Measurements from ENCODE around the gene C15orf40. TPM values are rescaled to one million over a fixed set of nuclear protein-coding genes. Genes with fewer than 3 reads are reported as not detected.

The C15orf40 gene
- total RNA-seq, 1 experiment from 2014 or later = 27.5 TPM

GRCh38 chr15:83044156-83044555, 32.7 kb upstream of the C15orf40 start:
- ATAC-seq (no peak), DNase-seq (ENCODE audit: low spot score) (no peak)
- CTCF ChIA-PET = no interaction called here
- POLR2A ChIA-PET = no interaction called here
- Mint-ChIP-seq H3K27me3 (ENCODE audit: low read depth) (no peaks in the 10 kb centered on the region), H3K9me3 (no peaks in the 10 kb centered on the region), H3K36me3 (peaks cover 61% of the 10 kb centered on the region), H3K4me1 (no peaks in the 10 kb centered on the region), H3K4me3 (no peak overlapping the region), H3K27ac (no peak overlapping the region)
- TF ChIP-seq SMAD4 (CRISPR knock-in tag; IDR thresholded peaks at IDR 0.05) = no peak
- TF ChIP-seq FOXK1 (CRISPR knock-in tag; IDR thresholded peaks at IDR 0.05) = no peak

GRCh38 chr15:83039206-83039605, 27.8 kb upstream of the C15orf40 start:
- no peaks in the 10 kb centered on the region for H3K27me3 Mint-ChIP-seq (ENCODE audit: low read depth)
- H3K27ac Mint-ChIP-seq = no peak overlapping the region
- DNase-seq (ENCODE audit: low spot score) (no peak), ATAC-seq (no peak)
- H3K36me3 Mint-ChIP-seq = peaks cover 45% of the 10 kb centered on the region
- TF ChIP-seq NFYB (CRISPR knock-in tag; conservative IDR thresholded peaks at IDR 0.05; ENCODE audit: low read depth) = no peak
- TF ChIP-seq ZNF263 (CRISPR knock-in tag; IDR thresholded peaks at IDR 0.05; ENCODE audit: low read depth) = no peak
- no peak for TF ChIP-seq ATF2 (CRISPR knock-in tag; IDR thresholded peaks at IDR 0.05; ENCODE audit: borderline replicate concordance, low read depth)
- TF ChIP-seq TCF7 (CRISPR knock-in tag; IDR thresholded peaks at IDR 0.05; ENCODE audit: low read depth) = no peak
- no peak for TF ChIP-seq TP53 (CRISPR knock-in tag; IDR thresholded peaks at IDR 0.05)
- no peaks in the 10 kb centered on the region for H3K9me3 Mint-ChIP-seq
- ChIA-PET POLR2A (interaction anchor here (0.6 kb wide), 1 partner anchor 169 kb away, joined by 3 read pairs; no protein-coding TSS in a partner anchor), CTCF (no interaction called here)
- H3K4me3 Mint-ChIP-seq = no peak overlapping the region
- no peaks in the 10 kb centered on the region for H3K4me1 Mint-ChIP-seq

- peak overlapping the region; percentile 57; the same call in 1 of the 2 replicates for H3K27ac Mint-ChIP-seq
- ATAC-seq = no peak
- POLR2A ChIA-PET = no interaction called here
- DNase-seq (ENCODE audit: low spot score) = no peak
- peaks cover 50% of the 10 kb centered on the region for H3K36me3 Mint-ChIP-seq
- no peak overlapping the region for H3K4me3 Mint-ChIP-seq
- H3K9me3 Mint-ChIP-seq = peaks cover 9% of the 10 kb centered on the region
- H3K27me3 Mint-ChIP-seq (ENCODE audit: low read depth) = no peaks in the 10 kb centered on the region
- CTCF ChIA-PET = no interaction called here
- no peaks in the 10 kb centered on the region for H3K4me1 Mint-ChIP-seq
- TF ChIP-seq ZNF138 (CRISPR knock-in tag; conservative IDR thresholded peaks at IDR 0.05) = no peak
- TF ChIP-seq, protein P1, sequence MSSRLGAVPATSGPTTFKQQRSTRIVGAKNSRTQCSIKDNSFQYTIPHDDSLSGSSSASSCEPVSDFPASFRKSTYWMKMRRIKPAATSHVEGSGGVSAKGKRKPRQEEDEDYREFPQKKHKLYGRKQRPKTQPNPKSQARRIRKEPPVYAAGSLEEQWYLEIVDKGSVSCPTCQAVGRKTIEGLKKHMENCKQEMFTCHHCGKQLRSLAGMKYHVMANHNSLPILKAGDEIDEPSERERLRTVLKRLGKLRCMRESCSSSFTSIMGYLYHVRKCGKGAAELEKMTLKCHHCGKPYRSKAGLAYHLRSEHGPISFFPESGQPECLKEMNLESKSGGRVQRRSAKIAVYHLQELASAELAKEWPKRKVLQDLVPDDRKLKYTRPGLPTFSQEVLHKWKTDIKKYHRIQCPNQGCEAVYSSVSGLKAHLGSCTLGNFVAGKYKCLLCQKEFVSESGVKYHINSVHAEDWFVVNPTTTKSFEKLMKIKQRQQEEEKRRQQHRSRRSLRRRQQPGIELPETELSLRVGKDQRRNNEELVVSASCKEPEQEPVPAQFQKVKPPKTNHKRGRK (CRISPR knock-in tag; IDR thresholded peaks at IDR 0.05; ENCODE audit: borderline replicate concordance) = no peak
- no peak for TF ChIP-seq SP1 (CRISPR knock-in tag; conservative IDR thresholded peaks at IDR 0.05)
- TF ChIP-seq ZNF281 (CRISPR knock-in tag; IDR thresholded peaks at IDR 0.05) = no peak
- TF ChIP-seq, protein P2, sequence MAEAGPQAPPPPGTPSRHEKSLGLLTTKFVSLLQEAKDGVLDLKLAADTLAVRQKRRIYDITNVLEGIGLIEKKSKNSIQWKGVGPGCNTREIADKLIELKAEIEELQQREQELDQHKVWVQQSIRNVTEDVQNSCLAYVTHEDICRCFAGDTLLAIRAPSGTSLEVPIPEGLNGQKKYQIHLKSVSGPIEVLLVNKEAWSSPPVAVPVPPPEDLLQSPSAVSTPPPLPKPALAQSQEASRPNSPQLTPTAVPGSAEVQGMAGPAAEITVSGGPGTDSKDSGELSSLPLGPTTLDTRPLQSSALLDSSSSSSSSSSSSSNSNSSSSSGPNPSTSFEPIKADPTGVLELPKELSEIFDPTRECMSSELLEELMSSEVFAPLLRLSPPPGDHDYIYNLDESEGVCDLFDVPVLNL (CRISPR knock-in tag; IDR thresholded peaks at IDR 0.05; ENCODE audit: borderline replicate concordance, low read depth) = no peak
- TF ChIP-seq, protein P3, sequence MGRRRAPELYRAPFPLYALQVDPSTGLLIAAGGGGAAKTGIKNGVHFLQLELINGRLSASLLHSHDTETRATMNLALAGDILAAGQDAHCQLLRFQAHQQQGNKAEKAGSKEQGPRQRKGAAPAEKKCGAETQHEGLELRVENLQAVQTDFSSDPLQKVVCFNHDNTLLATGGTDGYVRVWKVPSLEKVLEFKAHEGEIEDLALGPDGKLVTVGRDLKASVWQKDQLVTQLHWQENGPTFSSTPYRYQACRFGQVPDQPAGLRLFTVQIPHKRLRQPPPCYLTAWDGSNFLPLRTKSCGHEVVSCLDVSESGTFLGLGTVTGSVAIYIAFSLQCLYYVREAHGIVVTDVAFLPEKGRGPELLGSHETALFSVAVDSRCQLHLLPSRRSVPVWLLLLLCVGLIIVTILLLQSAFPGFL (CRISPR knock-in tag; IDR thresholded peaks at IDR 0.05; ENCODE audit: borderline replicate concordance) = no peak
- TF ChIP-seq CREB1 (CRISPR knock-in tag; IDR thresholded peaks at IDR 0.05) = no peak
- TF ChIP-seq OVOL2 (CRISPR knock-in tag; IDR thresholded peaks at IDR 0.05; ENCODE audit: borderline replicate concordance) = no peak
- no peak for TF ChIP-seq SOX15 (CRISPR knock-in tag; IDR thresholded peaks at IDR 0.05)
- no peak for TF ChIP-seq RORB (CRISPR knock-in tag; IDR thresholded peaks at IDR 0.05)
- no peak for TF ChIP-seq ZNF671 (CRISPR knock-in tag; IDR thresholded peaks at IDR 0.05)
- no peak for TF ChIP-seq PRRX2 (CRISPR knock-in tag; IDR thresholded peaks at IDR 0.05)
- TF ChIP-seq KAT7 (CRISPR knock-in tag; IDR thresholded peaks at IDR 0.05; ENCODE audit: borderline replicate concordance) = no peak
- TF ChIP-seq NR3C1 (CRISPR knock-in tag; conservative IDR thresholded peaks at IDR 0.05; ENCODE audit: low read depth) = no peak
- no peak for TF ChIP-seq TCF7 (CRISPR knock-in tag; IDR thresholded peaks at IDR 0.05; ENCODE audit: low read depth)
- TF ChIP-seq ATF2 (CRISPR knock-in tag; IDR thresholded peaks at IDR 0.05; ENCODE audit: borderline replicate concordance, low read depth) = no peak
Measured at GRCh38 chr15:83036253-83036652, 24.8 kb upstream of the C15orf40 start.

All from WTC11 (cell line).